A673 (cell line): ENCODE results near the gene MAP3K6.

Experiments
- CTCF ChIP-seq: fragments of 300-800, 200-600 bp; sonication (generic); conservative IDR thresholded peaks from 2 replicates; pipeline ENCODE4 v1.5.1; 2017; ENCODE audit warnings: low read depth, mild to moderate bottlenecking, antibody characterized with exemption, low read length, moderate library complexity, mixed read lengths
- EZH2 ChIP-seq: fragments of 200-600 bp; sonication (generic); IDR thresholded peaks from 2 replicates; pipeline ENCODE4 v1.6.1; 2017; ENCODE audit warnings: borderline replicate concordance, low read depth, mild to moderate bottlenecking, mixed read lengths, antibody characterized with exemption, low read length; ENCODE audit not compliant: poor library complexity, severe bottlenecking

GRCh38 chr1:27336756-27337155 is 30.0 kb downstream of the MAP3K6 start:
- TF ChIP-seq CTCF, result no peak
- TF ChIP-seq EZH2, result no peak
